ENCODE results near the gene SLFN5.

GRCh38 chr17:35289222-35289621, 46.4 kb downstream of the SLFN5 start:
- TF ChIP-seq CTCF (IDR thresholded peaks at IDR 0.05; ENCODE audit: borderline replicate concordance, extremely low read depth, low read length, poor library complexity, severe bottlenecking) = no peak
- no peak for TF ChIP-seq EZH2 (IDR thresholded peaks at IDR 0.05; ENCODE audit: borderline replicate concordance, low read depth, low read length, severe bottlenecking)

Measured in DND-41 (cell line).